ENCODE measurements around the gene MCOLN2. TPM values are rescaled to one million over a fixed set of nuclear protein-coding genes. Genes with fewer than 3 reads are reported as not detected.

The MCOLN2 gene
- total and polyA plus RNA-seq, 2 of the 13 experiments (the other 11 are each of a cell fraction or from before 2014, with no cell fraction given), result not detected

DNA sequence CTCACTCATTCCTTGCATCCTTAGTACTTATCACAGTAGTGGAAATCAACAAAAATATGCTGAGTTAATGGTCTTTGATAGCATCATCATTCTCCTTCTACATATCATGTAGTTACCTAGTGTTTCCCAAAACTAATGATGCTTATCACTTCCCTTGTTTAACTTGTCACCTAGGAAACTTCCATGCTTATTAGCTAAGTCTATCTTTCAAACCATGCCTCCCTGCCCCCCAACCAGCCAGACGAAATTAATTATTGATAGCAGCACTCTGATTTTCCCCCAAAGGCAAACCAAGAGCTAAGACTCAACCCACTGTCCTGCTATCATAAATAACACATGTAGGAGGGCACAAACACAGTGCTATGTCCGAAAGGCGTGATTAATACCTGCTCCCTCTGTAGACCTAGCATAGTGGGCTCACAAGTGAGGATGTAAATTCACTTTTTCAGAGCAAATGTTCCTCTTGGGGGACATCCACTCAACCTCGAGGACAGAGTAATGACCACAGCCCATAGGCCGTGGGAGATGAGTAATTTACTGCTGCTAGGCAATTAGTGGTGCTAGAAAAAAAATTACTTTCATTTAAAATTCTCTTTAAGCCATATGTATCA is 78.1 kb downstream of the MCOLN2 start:
- Histone ChIP-seq H3K4me2 (ENCODE audit: low read depth, low read length) (no peak overlapping the region), H3K36me3 (replicated peaks in 1 of 2; ENCODE audit: control insufficient read depth in 1 of 2, insufficient read depth in 2 of 2, low read length in 2 of 2) (no peaks in the 10 kb centered on the region), H3K4me1 (ENCODE audit: insufficient read depth, low read length) (no peaks in the 10 kb centered on the region), H3K27ac (ENCODE audit: extremely low read length, insufficient read depth, low read length) (no peak overlapping the region), H3K79me2 (ENCODE audit: insufficient read depth, low read length) (no peaks in the 10 kb centered on the region), H3K9ac (ENCODE audit: insufficient read depth, low read depth, low read length) (no peak overlapping the region), H2AFZ (ENCODE audit: low read length) (no peak overlapping the region), H3K4me3 (replicated peaks in 1 of 3; ENCODE audit: insufficient read depth in 1 of 3, low read depth in 2 of 3, low read length in 3 of 3) (no peak overlapping the region), H3K9me3 (ENCODE audit: low read length) (no peaks in the 10 kb centered on the region), H4K20me1 (ENCODE audit: insufficient read depth, low read length) (no peaks in the 10 kb centered on the region), H3K27me3 (ENCODE audit: control insufficient read depth in 1 of 2, insufficient read depth in 2 of 2, low read length in 2 of 2) (no peaks in the 10 kb centered on the region)
- in situ Hi-C loops (cut with HindIII; ENCODE audit: extremely low pct_ligation_motif_present, low pct_unique_long_range_greater_than_20kb), result no loop called here
- TF ChIP-seq AKAP8 (CRISPR knock-in tag; IDR thresholded peaks at IDR 0.05) (no peak), CEBPG (CRISPR knock-in tag; IDR thresholded peaks at IDR 0.05) (no peak), TCF12 (IDR thresholded peaks at IDR 0.05) (no peak), TCF12 (CRISPR knock-in tag; IDR thresholded peaks at IDR 0.05) (no peak), SIN3B (IDR thresholded peaks at IDR 0.05; ENCODE audit: low read length) (no peak), NFE2 (CRISPR knock-in tag; IDR thresholded peaks at IDR 0.05) (no peak), ZNF549 (CRISPR knock-in tag; IDR thresholded peaks at IDR 0.05) (no peak), FOXK1 (CRISPR knock-in tag; IDR thresholded peaks at IDR 0.05; ENCODE audit: borderline replicate concordance, low read depth) (no peak), ZNF720 (CRISPR knock-in tag; IDR thresholded peaks at IDR 0.05) (no peak), ZFP90 (CRISPR knock-in tag; IDR thresholded peaks at IDR 0.05; ENCODE audit: borderline replicate concordance) (no peak), ARNTL (CRISPR knock-in tag; IDR thresholded peaks at IDR 0.05) (no peak)
- TF ChIP-seq, protein P1, sequence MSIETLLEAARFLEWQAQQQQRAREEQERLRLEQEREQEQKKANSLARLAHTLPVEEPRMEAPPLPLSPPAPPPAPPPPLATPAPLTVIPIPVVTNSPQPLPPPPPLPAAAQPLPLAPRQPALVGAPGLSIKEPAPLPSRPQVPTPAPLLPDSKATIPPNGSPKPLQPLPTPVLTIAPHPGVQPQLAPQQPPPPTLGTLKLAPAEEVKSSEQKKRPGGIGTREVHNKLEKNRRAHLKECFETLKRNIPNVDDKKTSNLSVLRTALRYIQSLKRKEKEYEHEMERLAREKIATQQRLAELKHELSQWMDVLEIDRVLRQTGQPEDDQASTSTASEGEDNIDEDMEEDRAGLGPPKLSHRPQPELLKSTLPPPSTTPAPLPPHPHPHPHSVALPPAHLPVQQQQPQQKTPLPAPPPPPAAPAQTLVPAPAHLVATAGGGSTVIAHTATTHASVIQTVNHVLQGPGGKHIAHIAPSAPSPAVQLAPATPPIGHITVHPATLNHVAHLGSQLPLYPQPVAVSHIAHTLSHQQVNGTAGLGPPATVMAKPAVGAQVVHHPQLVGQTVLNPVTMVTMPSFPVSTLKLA (IDR thresholded peaks at IDR 0.05), result no peak
- TF ChIP-seq, protein P2, sequence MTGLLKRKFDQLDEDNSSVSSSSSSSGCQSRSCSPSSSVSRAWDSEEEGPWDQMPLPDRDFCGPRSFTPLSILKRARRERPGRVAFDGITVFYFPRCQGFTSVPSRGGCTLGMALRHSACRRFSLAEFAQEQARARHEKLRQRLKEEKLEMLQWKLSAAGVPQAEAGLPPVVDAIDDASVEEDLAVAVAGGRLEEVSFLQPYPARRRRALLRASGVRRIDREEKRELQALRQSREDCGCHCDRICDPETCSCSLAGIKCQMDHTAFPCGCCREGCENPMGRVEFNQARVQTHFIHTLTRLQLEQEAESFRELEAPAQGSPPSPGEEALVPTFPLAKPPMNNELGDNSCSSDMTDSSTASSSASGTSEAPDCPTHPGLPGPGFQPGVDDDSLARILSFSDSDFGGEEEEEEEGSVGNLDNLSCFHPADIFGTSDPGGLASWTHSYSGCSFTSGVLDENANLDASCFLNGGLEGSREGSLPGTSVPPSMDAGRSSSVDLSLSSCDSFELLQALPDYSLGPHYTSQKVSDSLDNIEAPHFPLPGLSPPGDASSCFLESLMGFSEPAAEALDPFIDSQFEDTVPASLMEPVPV (CRISPR knock-in tag; IDR thresholded peaks at IDR 0.05), result no peak
- TF ChIP-seq, protein P3, sequence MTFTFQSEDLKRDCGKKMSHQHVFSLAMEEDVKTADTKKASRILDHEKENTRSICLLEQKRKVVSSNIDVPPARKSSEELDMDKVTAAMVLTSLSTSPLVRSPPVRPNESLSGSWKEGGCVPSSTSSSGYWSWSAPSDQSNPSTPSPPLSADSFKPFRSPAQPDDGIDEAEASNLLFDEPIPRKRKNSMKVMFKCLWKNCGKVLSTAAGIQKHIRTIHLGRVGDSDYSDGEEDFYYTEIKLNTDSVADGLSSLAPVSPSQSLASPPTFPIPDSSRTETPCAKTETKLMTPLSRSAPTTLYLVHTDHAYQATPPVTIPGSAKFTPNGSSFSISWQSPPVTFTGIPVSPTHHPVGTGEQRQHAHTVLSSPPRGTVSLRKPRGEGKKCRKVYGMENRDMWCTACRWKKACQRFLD (CRISPR knock-in tag; IDR thresholded peaks at IDR 0.05; ENCODE audit: borderline replicate concordance), result no peak
- FAIRE-seq (no peak), DNase-seq (ENCODE audit: low spot score) (no peak), ATAC-seq (no peak)
- WGBS (ENCODE audit: low lambda C conversion rate), result 2% methylated on average over 5 of the region's 5 CpGs
- POLR2A ChIA-PET, result no interaction called here
- CTCF ChIA-PET (ENCODE audit: low intra/inter-chr PET ratio, low total read pairs), result no interaction called here
- intact Hi-C loops (cut with micrococcal nuclease; ENCODE audit: unreplicated experiment), result no loop called here
- BruUV-seq (replicated peaks), result no TSS peak

Data from HepG2 (cell line).